Measurements from ENCODE around the gene NBEAL2.

GRCh38 chr3:46930166-46930944, 49.1 kb upstream of the NBEAL2 start:
- TF ChIP-seq POLR2AphosphoS5 (IDR thresholded peaks at IDR 0.05; ENCODE audit: borderline replicate concordance, low read depth, low read length) (no peak), FOXP2 (optimal IDR thresholded peaks at IDR 0.05; ENCODE audit: control extremely low read depth, extremely low read length, insufficient read depth) (no peak), EZH2 (IDR thresholded peaks at IDR 0.05) (no peak)
